SK-N-SH treated with all-trans-retinoic acid at 6 μM for 48 hours (cell line): ENCODE data around the gene CEP95.

Experiments
- ARNTL ChIP-seq: fragments of 450-650 bp; formaldehyde crosslinking; IDR thresholded peaks from 2 replicates; pipeline ENCODE4 v1.5.0; 2020; ENCODE audit warnings: low read depth, mild to moderate bottlenecking, moderate library complexity, borderline replicate concordance
- BACH2 ChIP-seq: fragments of 250-450 bp; sonication (Bioruptor Pico); IDR thresholded peaks from 2 replicates; pipeline ENCODE4 v1.9.0; 2021; ENCODE audit warnings: mild to moderate bottlenecking, borderline replicate concordance
- ESRRG ChIP-seq: fragments of 250-450 bp; sonication (Bioruptor Pico); IDR thresholded peaks from 2 replicates; pipeline ENCODE4 v1.6.1; 2021; ENCODE audit warnings: mild to moderate bottlenecking
- ISL1 ChIP-seq: fragments of 250-450 bp; sonication (Bioruptor Pico); IDR thresholded peaks from 2 replicates; pipeline ENCODE4 v2.1.2; 2022; ENCODE audit warnings: mild to moderate bottlenecking, moderate library complexity
- RARB ChIP-seq: fragments of 250-450 bp; sonication (Bioruptor Pico); IDR thresholded peaks from 2 replicates; pipeline ENCODE4 v1.8.0; 2021; ENCODE audit warnings: mild to moderate bottlenecking, moderate library complexity
- ZFP3 ChIP-seq: fragments of 250-450 bp; sonication (Bioruptor Pico); IDR thresholded peaks from 2 replicates; pipeline ENCODE4 v1.5.0; 2020; ENCODE audit warnings: mild to moderate bottlenecking, moderate library complexity
- ZFP30 ChIP-seq: fragments of 450-650 bp; formaldehyde crosslinking; IDR thresholded peaks from 2 replicates; pipeline ENCODE4 v1.5.0; 2022; ENCODE audit warnings: mild to moderate bottlenecking, moderate library complexity
- ZNF8 ChIP-seq: fragments of 450-650 bp; formaldehyde crosslinking; IDR thresholded peaks from 2 replicates; pipeline ENCODE4 v1.5.0; 2020; ENCODE audit warnings: mild to moderate bottlenecking, moderate library complexity
- TF ChIP-seq, protein P1 (sequence below): fragments of 250-450 bp; sonication (Bioruptor Pico); IDR thresholded peaks from 2 replicates; pipeline ENCODE4 v1.8.0; 2020; ENCODE audit warnings: mild to moderate bottlenecking, moderate library complexity, borderline replicate concordance
- TF ChIP-seq, protein P2 (sequence below): fragments of 250-450 bp; sonication (Bioruptor Pico); IDR thresholded peaks from 2 replicates; pipeline ENCODE4 v1.5.1; 2021; ENCODE audit warnings: mild to moderate bottlenecking, moderate library complexity
- TF ChIP-seq, protein P3 (sequence below): fragments of 250-450 bp; sonication (Bioruptor Pico); IDR thresholded peaks from 2 replicates; pipeline ENCODE4 v1.8.0; 2021; ENCODE audit warnings: low read depth, mild to moderate bottlenecking, moderate library complexity, borderline replicate concordance
- TF ChIP-seq, protein P4 (sequence below): fragments of 250-450 bp; sonication (Bioruptor Pico); IDR thresholded peaks from 2 replicates; pipeline ENCODE4 v1.5.0; 2020; ENCODE audit warnings: mild to moderate bottlenecking, moderate library complexity

DNA sequence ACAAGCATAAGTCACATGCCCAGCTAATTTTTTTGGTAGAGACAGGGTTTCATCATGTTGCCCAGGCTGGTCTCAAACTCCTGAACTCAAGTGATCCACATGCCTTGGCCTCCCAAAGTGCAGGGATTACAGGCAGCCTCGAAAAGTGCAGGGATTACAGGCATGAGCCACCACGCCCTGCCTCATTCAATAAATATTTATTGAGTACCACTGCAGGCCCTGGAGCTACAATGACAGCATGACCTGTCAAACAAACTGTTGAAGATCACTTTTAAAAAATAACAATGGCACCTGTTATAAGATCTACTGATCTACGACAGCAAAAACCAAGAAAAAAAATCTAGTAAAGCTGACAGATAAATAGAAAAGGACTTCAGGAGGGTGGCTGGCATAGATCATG lies 76.3 kb downstream of the CEP95 start:
- TF ChIP-seq, protein P1, sequence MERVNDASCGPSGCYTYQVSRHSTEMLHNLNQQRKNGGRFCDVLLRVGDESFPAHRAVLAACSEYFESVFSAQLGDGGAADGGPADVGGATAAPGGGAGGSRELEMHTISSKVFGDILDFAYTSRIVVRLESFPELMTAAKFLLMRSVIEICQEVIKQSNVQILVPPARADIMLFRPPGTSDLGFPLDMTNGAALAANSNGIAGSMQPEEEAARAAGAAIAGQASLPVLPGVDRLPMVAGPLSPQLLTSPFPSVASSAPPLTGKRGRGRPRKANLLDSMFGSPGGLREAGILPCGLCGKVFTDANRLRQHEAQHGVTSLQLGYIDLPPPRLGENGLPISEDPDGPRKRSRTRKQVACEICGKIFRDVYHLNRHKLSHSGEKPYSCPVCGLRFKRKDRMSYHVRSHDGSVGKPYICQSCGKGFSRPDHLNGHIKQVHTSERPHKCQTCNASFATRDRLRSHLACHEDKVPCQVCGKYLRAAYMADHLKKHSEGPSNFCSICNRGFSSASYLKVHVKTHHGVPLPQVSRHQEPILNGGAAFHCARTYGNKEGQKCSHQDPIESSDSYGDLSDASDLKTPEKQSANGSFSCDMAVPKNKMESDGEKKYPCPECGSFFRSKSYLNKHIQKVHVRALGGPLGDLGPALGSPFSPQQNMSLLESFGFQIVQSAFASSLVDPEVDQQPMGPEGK (CRISPR knock-in tag) = no peak
- no peak for TF ChIP-seq ZNF8
- TF ChIP-seq, protein P2, sequence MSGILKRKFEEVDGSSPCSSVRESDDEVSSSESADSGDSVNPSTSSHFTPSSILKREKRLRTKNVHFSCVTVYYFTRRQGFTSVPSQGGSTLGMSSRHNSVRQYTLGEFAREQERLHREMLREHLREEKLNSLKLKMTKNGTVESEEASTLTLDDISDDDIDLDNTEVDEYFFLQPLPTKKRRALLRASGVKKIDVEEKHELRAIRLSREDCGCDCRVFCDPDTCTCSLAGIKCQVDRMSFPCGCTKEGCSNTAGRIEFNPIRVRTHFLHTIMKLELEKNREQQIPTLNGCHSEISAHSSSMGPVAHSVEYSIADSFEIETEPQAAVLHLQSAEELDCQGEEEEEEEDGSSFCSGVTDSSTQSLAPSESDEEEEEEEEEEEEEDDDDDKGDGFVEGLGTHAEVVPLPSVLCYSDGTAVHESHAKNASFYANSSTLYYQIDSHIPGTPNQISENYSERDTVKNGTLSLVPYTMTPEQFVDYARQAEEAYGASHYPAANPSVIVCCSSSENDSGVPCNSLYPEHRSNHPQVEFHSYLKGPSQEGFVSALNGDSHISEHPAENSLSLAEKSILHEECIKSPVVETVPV (CRISPR knock-in tag) = no peak
- TF ChIP-seq BACH2 (CRISPR knock-in tag) = no peak
- no peak for TF ChIP-seq RARB (CRISPR knock-in tag)
- TF ChIP-seq ESRRG (CRISPR knock-in tag) = no peak
- TF ChIP-seq, protein P3, sequence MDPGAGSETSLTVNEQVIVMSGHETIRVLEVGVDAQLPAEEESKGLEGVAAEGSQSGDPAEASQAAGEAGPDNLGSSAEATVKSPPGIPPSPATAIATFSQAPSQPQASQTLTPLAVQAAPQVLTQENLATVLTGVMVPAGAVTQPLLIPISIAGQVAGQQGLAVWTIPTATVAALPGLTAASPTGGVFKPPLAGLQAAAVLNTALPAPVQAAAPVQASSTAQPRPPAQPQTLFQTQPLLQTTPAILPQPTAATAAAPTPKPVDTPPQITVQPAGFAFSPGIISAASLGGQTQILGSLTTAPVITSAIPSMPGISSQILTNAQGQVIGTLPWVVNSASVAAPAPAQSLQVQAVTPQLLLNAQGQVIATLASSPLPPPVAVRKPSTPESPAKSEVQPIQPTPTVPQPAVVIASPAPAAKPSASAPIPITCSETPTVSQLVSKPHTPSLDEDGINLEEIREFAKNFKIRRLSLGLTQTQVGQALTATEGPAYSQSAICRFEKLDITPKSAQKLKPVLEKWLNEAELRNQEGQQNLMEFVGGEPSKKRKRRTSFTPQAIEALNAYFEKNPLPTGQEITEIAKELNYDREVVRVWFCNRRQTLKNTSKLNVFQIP (CRISPR knock-in tag) = no peak
- no peak for TF ChIP-seq ZFP3 (CRISPR knock-in tag)
- TF ChIP-seq, protein P4, sequence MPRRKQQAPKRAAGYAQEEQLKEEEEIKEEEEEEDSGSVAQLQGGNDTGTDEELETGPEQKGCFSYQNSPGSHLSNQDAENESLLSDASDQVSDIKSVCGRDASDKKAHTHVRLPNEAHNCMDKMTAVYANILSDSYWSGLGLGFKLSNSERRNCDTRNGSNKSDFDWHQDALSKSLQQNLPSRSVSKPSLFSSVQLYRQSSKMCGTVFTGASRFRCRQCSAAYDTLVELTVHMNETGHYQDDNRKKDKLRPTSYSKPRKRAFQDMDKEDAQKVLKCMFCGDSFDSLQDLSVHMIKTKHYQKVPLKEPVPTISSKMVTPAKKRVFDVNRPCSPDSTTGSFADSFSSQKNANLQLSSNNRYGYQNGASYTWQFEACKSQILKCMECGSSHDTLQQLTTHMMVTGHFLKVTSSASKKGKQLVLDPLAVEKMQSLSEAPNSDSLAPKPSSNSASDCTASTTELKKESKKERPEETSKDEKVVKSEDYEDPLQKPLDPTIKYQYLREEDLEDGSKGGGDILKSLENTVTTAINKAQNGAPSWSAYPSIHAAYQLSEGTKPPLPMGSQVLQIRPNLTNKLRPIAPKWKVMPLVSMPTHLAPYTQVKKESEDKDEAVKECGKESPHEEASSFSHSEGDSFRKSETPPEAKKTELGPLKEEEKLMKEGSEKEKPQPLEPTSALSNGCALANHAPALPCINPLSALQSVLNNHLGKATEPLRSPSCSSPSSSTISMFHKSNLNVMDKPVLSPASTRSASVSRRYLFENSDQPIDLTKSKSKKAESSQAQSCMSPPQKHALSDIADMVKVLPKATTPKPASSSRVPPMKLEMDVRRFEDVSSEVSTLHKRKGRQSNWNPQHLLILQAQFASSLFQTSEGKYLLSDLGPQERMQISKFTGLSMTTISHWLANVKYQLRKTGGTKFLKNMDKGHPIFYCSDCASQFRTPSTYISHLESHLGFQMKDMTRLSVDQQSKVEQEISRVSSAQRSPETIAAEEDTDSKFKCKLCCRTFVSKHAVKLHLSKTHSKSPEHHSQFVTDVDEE = no peak
- no peak for TF ChIP-seq ARNTL (CRISPR knock-in tag)
- TF ChIP-seq ISL1 = no peak
- TF ChIP-seq ZFP30 = no peak
